H9 (cell line): Measurements from ENCODE around the gene RAD51AP2. TPM values are rescaled to one million over a fixed set of nuclear protein-coding genes. Genes with fewer than 3 reads are reported as not detected.

Experiments used
- DNase-seq: peaks from one replicate; pipeline ENCODE4 v3.0.0-alpha.2; 2017
- H2AFZ ChIP-seq: one replicate; pipeline ENCODE4 v1.6.1; 2013; ENCODE audit warnings: mild to moderate bottlenecking, low read length, control low read depth, moderate library complexity
- H2AK5ac ChIP-seq: 2 replicates; pipeline ENCODE4 v1.6.1; 2013; ENCODE audit warnings: low read length, control low read depth, mixed read lengths; ENCODE audit not compliant: insufficient read length
- H2BK120ac ChIP-seq: one replicate; pipeline ENCODE4 v1.6.1; 2013; ENCODE audit warnings: low read depth, mild to moderate bottlenecking, low read length, control low read depth, inconsistent platforms; ENCODE audit not compliant: poor library complexity, severe bottlenecking
- H2BK12ac ChIP-seq: 2 replicates; pipeline ENCODE4 v1.6.1; 2013; ENCODE audit warnings: low read length, control low read depth, mixed read lengths, low read depth; ENCODE audit not compliant: insufficient read length
- H2BK15ac ChIP-seq: 2 replicates; pipeline ENCODE4 v1.6.1; 2013; ENCODE audit warnings: low read depth, low read length, control low read depth
- H2BK20ac ChIP-seq: one replicate; pipeline ENCODE4 v1.6.1; 2013; ENCODE audit warnings: low read depth, mild to moderate bottlenecking, low read length, control low read depth, inconsistent platforms; ENCODE audit not compliant: poor library complexity, severe bottlenecking
- H2BK5ac ChIP-seq: 2 replicates; pipeline ENCODE4 v1.6.1; 2013; ENCODE audit warnings: low read length, control low read depth, mixed read lengths; ENCODE audit not compliant: insufficient read length
- H3K14ac ChIP-seq: 2 replicates; pipeline ENCODE4 v1.6.1; 2013; ENCODE audit warnings: low read length, control low read depth; ENCODE audit not compliant: insufficient read depth
- H3K18ac ChIP-seq: 2 replicates; pipeline ENCODE4 v1.6.1; 2013; ENCODE audit warnings: low read depth, mild to moderate bottlenecking, mixed read lengths, low read length, control low read depth; ENCODE audit not compliant: insufficient read length
- H3K23ac ChIP-seq: 2 replicates; pipeline ENCODE4 v1.6.1; 2013; ENCODE audit warnings: low read length, control low read depth, mixed read lengths, low read depth; ENCODE audit not compliant: insufficient read length
- H3K23me2 ChIP-seq: 2 replicates; pipeline ENCODE4 v1.6.1; 2013; ENCODE audit warnings: low read depth, mild to moderate bottlenecking, mixed read lengths, low read length, control low read depth; ENCODE audit not compliant: insufficient read length, poor library complexity, severe bottlenecking
- H3K27ac ChIP-seq: 2 replicates; pipeline ENCODE4 v1.5.1; 2013; ENCODE audit warnings: low read length, control low read depth, mixed read lengths, low read depth; ENCODE audit not compliant: insufficient read length
- H3K27me3 ChIP-seq: 2 replicates; pipeline ENCODE4 v1.6.1; 2013; ENCODE audit warnings: low read length, control low read depth, inconsistent platforms; ENCODE audit not compliant: insufficient read depth
- H3K4ac ChIP-seq: 2 replicates; pipeline ENCODE4 v1.6.1; 2013; ENCODE audit warnings: low read depth, mild to moderate bottlenecking, control low read depth, inconsistent platforms, low read length, moderate library complexity
- H3K4me1 ChIP-seq: 2 replicates; pipeline ENCODE4 v1.6.1; 2013; ENCODE audit warnings: low read length, control low read depth, inconsistent platforms; ENCODE audit not compliant: insufficient read depth
- H3K4me2 ChIP-seq: 2 replicates; pipeline ENCODE4 v1.6.1; 2013; ENCODE audit warnings: low read length, control low read depth, mixed read lengths; ENCODE audit not compliant: insufficient read length, insufficient read depth
- H3K56ac ChIP-seq: 2 replicates; pipeline ENCODE4 v1.6.1; 2013; ENCODE audit warnings: low read depth, mild to moderate bottlenecking, mixed read lengths, low read length, control low read depth; ENCODE audit not compliant: insufficient read length
- H3K79me1 ChIP-seq: 2 replicates; pipeline ENCODE4 v1.6.1; 2013; ENCODE audit warnings: low read depth, mild to moderate bottlenecking, moderate library complexity, low read length, control low read depth, inconsistent platforms; ENCODE audit not compliant: insufficient read depth, poor library complexity, severe bottlenecking
- H3K79me2 ChIP-seq: 2 replicates; pipeline ENCODE4 v1.6.1; 2013; ENCODE audit warnings: low read length, control low read depth, inconsistent platforms; ENCODE audit not compliant: insufficient read depth
- H3K9ac ChIP-seq: 2 replicates; pipeline ENCODE4 v1.6.1; 2013; ENCODE audit warnings: low read length, control low read depth, mixed read lengths; ENCODE audit not compliant: insufficient read length; ENCODE audit errors: extremely low read depth
- H3K9me3 ChIP-seq: one replicate; pipeline ENCODE4 v1.6.1; 2013; ENCODE audit warnings: low read depth, low read length, inconsistent platforms; ENCODE audit not compliant: control insufficient read depth
- H3T11ph ChIP-seq: one replicate; pipeline ENCODE4 v1.6.1; 2013; ENCODE audit warnings: mild to moderate bottlenecking, low read length, control low read depth, inconsistent platforms
- H4K20me1 ChIP-seq: one replicate; pipeline ENCODE4 v1.6.1; 2013; ENCODE audit not compliant: control insufficient read depth, insufficient read length, insufficient read depth
- H4K5ac ChIP-seq: 2 replicates; pipeline ENCODE4 v1.6.1; 2013; ENCODE audit warnings: low read depth, mild to moderate bottlenecking, mixed read lengths, low read length, control low read depth; ENCODE audit not compliant: insufficient read length
- H4K8ac ChIP-seq: replicated peaks from 2 replicates; pipeline ENCODE4 v1.6.1; 2013; ENCODE audit warnings: low read length, control low read depth, mixed read lengths, low read depth; ENCODE audit not compliant: insufficient read length
- H4K91ac ChIP-seq: 2 replicates; pipeline ENCODE4 v1.6.1; 2013; ENCODE audit warnings: low read depth, mild to moderate bottlenecking, moderate library complexity, mixed read lengths, low read length, control low read depth; ENCODE audit not compliant: insufficient read length
- H3K27ac Mint-ChIP-seq, 3 experiments: 2 replicates in 2 of 3; 3 replicates in 1 of 3; pipeline ENCODE4 v1.8.0; 2020 to 2021; ENCODE audit warnings: mixed read lengths in 3 of 3, mild to moderate bottlenecking in 1 of 3, moderate library complexity in 1 of 3
- H3K27me3 Mint-ChIP-seq: 2 replicates; pipeline ENCODE4 v1.8.0; 2021; ENCODE audit warnings: low read depth, mild to moderate bottlenecking, moderate library complexity, mixed read lengths
- H3K36me3 Mint-ChIP-seq, 3 experiments: 2 replicates in 2 of 3; 3 replicates in 1 of 3; pipeline ENCODE4 v1.8.0; 2020 to 2021; ENCODE audit warnings: low read depth in 3 of 3, mixed read lengths in 3 of 3; ENCODE audit not compliant: insufficient read depth in 1 of 3
- H3K4me1 Mint-ChIP-seq, 2 experiments: 2 replicates each; pipeline ENCODE4 v1.8.0; 2020; ENCODE audit warnings: mixed read lengths in 2 of 2
- H3K4me3 Mint-ChIP-seq, 2 experiments: 2 replicates in 1 of 2; 3 replicates in 1 of 2; pipeline ENCODE4 v1.8.0; 2020 to 2021; ENCODE audit warnings: mild to moderate bottlenecking in 2 of 2, mixed read lengths in 2 of 2, moderate library complexity in 1 of 2
- H3K9me3 Mint-ChIP-seq, 2 experiments: 2 replicates in 1 of 2; 3 replicates in 1 of 2; pipeline ENCODE4 v1.8.0; 2020; ENCODE audit warnings: mild to moderate bottlenecking in 2 of 2, mixed read lengths in 2 of 2, moderate library complexity in 1 of 2
- CTCF ChIP-seq: fragments of 200-600 bp; sonication (generic); conservative IDR thresholded peaks from 3 replicates; pipeline ENCODE4 v1.8.0; 2021; ENCODE audit warnings: antibody characterized with exemption, mild to moderate bottlenecking
- WGBS: extraction: QIAGEN DNeasy Blood & Tissue Kit; methylation state at CpG from one replicate; pipeline ENCODE4 v1.1.7; 2013; ENCODE audit warnings: missing lambda C conversion rate, low lambda C conversion rate, mixed read lengths; ENCODE audit not compliant: insufficient read length; ENCODE audit errors: extremely low coverage; 5-methylcytosine and 5-hydroxymethylcytosine counted together
- total RNA-seq: library from RNA; stranded (reverse); gene quantifications from 2 replicates; pipeline ENCODE4 v1.2.1, GENCODE V29; 2021

RAD51AP2 gene
- total RNA-seq, 1 experiment from 2014 or later, result 0.07 TPM

DNA sequence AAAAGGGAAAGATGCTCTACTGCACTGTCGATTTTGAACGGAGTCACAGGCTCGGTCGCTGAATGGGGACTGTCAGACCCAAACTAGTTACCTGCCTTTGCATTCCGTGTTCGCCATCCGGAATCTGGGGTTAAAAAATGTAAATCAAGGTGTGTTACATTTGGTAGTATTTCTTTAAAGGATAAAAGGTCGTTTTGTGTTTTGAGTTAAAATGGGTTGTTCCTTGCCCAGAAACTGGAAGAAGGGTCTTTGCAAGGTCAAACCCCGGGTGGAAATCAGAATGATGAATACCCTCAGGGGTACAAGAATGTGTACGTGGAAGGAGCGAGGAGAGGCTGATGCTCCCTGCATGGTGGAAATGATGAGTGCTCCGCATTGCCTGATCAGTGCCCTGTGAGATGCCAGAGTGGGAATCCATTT, 23.3 kb upstream of the RAD51AP2 start:
- Histone ChIP-seq H3K4me1 (no peaks in the 10 kb centered on the region; the same call in 1 of the 2 replicates), H4K8ac (no peak overlapping the region), H3T11ph (no peak overlapping the region), H3K23me2 (peaks cover 35% of the 10 kb centered on the region), H4K20me1 (no peaks in the 10 kb centered on the region), H3K27ac (no peak overlapping the region), H4K5ac (no peak overlapping the region), H3K4me2 (peak overlapping the region; percentile 100), H3K56ac (no peak overlapping the region), H3K14ac (no peak overlapping the region), H3K18ac (no peak overlapping the region), H3K4ac (no peak overlapping the region), H2BK20ac (no peak overlapping the region), H3K9me3 (no peaks in the 10 kb centered on the region), H3K79me2 (peaks cover 18% of the 10 kb centered on the region), H2BK15ac (no peak overlapping the region), H2AK5ac (no peak overlapping the region), H3K79me1 (no peaks in the 10 kb centered on the region), H3K23ac (no peak overlapping the region), H2BK12ac (no peak overlapping the region), H3K9ac (peak overlapping the region; percentile 90), H2BK5ac (no peak overlapping the region), H2AFZ (no peak overlapping the region), H2BK120ac (no peak overlapping the region), H3K27me3 (no peaks in the 10 kb centered on the region), H4K91ac (no peak overlapping the region)
- no peak for DNase-seq
- Mint-ChIP-seq H3K9me3 (no peaks in the 10 kb centered on the region; a peak in 1 of 5 replicates), H3K27ac (peak overlapping the region in 1 of 3 experiments; percentile 24; a peak in 2 of 7 replicates), H3K4me1 (peaks cover 52 to 69% of the 10 kb centered on the region in 2 experiments), H3K27me3 (peaks cover 23% of the 10 kb centered on the region), H3K36me3 (no peaks in the 10 kb centered on the region; a peak in 1 of 7 replicates), H3K4me3 (peak overlapping the region; percentile 70 to 95)
- WGBS, result no CpG with 5 or more reads among the region's 12 CpGs
- TF ChIP-seq CTCF, result no peak
